ENCODE results near the gene KIRREL3. TPM values are rescaled to one million over a fixed set of nuclear protein-coding genes. Genes with fewer than 3 reads are reported as not detected.

KIRREL3 gene
- total and polyA plus RNA-seq, 9 of the 15 experiments (the other 6 are each of a cell fraction or from before 2014, with no cell fraction given) = 0.04 to 0.10 TPM; not detected in 7

DNA sequence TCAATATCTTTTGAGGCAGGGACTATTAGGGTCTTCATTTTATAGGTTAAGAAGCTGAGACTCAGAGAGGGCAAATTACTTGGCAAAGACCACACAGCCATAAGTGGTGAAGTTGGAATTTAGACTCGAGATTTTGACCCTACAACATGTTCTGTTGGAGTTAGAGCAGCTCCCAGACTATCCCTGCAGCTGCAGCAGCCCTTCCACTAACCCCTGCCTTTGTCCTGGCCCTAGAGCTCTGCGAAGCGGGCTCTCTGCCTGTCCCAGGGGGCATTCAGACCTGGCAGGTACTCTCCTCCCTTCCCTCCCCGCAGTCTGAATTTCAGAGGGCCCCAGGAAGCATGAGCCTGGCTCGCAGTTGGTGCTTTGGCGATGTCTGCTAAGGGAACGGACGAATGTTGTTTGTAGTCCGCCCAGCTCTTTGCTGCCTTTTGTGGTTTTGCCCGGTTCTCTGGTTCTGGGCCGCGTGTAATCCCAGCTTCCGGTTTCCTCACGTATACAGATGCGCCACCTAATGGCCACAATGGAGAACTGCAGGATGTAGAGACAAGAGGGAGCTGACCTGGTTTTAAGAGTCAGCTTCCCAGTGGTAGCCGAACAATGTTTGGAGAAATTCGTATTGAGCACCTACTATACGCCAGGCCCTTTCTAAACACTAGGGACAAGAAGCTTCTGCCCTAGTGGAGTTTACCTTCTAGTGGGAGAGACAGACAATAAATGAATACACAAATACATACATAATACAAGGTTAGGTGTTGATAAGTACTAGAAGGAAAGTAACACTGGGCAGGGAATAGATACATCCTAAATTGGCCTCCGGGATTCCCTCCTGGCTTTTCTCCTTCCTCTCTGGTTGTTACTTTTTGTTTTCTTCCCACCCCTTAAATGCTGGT is 519.9 kb downstream of the KIRREL3 start (continued):
- TF ChIP-seq CREB1 (IDR thresholded peaks at IDR 0.05) (no peak), CREB1 (CRISPR knock-in tag; IDR thresholded peaks at IDR 0.05) (peak; percentile 57; the same call in 1 of the 2 replicates), ETS1 (conservative IDR thresholded peaks at IDR 0.05; ENCODE audit: control insufficient read depth, low read depth, low read length) (no peak), ATF7 (IDR thresholded peaks at IDR 0.05) (peak; percentile 36; the same call in 1 of the 2 replicates), MXD1 (CRISPR knock-in tag; IDR thresholded peaks at IDR 0.05; ENCODE audit: borderline replicate concordance, poor library complexity, severe bottlenecking) (no peak), MLLT1 (IDR thresholded peaks at IDR 0.05) (no peak), GTF2A2 (tag; IDR thresholded peaks at IDR 0.05) (no peak), CHD2 (IDR thresholded peaks at IDR 0.05; ENCODE audit: low read depth, low read length) (no peak), ZBTB33 (CRISPR knock-in tag; IDR thresholded peaks at IDR 0.05) (no peak), ZC3H11A (IDR thresholded peaks at IDR 0.05; ENCODE audit: low read depth, low read length) (no peak), HDGF (IDR thresholded peaks at IDR 0.05) (no peak), ZFPM2 (CRISPR knock-in tag; IDR thresholded peaks at IDR 0.05) (no peak), MBD1 (CRISPR knock-in tag; IDR thresholded peaks at IDR 0.05) (0 out of 2 replicates have a peak, but pooled peaks have one; percentile 65), EP400 (IDR thresholded peaks at IDR 0.05) (no peak), NR1H2 (CRISPR knock-in tag; IDR thresholded peaks at IDR 0.05) (no peak), NCOA4 (IDR thresholded peaks at IDR 0.05; ENCODE audit: partially characterized antibody) (no peak), MCM5 (IDR thresholded peaks at IDR 0.05; ENCODE audit: low read depth) (no peak)
- TF ChIP-seq, protein P1, sequence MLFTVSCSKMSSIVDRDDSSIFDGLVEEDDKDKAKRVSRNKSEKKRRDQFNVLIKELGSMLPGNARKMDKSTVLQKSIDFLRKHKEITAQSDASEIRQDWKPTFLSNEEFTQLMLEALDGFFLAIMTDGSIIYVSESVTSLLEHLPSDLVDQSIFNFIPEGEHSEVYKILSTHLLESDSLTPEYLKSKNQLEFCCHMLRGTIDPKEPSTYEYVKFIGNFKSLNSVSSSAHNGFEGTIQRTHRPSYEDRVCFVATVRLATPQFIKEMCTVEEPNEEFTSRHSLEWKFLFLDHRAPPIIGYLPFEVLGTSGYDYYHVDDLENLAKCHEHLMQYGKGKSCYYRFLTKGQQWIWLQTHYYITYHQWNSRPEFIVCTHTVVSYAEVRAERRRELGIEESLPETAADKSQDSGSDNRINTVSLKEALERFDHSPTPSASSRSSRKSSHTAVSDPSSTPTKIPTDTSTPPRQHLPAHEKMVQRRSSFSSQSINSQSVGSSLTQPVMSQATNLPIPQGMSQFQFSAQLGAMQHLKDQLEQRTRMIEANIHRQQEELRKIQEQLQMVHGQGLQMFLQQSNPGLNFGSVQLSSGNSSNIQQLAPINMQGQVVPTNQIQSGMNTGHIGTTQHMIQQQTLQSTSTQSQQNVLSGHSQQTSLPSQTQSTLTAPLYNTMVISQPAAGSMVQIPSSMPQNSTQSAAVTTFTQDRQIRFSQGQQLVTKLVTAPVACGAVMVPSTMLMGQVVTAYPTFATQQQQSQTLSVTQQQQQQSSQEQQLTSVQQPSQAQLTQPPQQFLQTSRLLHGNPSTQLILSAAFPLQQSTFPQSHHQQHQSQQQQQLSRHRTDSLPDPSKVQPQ (CRISPR knock-in tag; IDR thresholded peaks at IDR 0.05; ENCODE audit: borderline replicate concordance) = no peak

Data from K562 (cell line).